ENCODE results near the gene FGF2.

DNA sequence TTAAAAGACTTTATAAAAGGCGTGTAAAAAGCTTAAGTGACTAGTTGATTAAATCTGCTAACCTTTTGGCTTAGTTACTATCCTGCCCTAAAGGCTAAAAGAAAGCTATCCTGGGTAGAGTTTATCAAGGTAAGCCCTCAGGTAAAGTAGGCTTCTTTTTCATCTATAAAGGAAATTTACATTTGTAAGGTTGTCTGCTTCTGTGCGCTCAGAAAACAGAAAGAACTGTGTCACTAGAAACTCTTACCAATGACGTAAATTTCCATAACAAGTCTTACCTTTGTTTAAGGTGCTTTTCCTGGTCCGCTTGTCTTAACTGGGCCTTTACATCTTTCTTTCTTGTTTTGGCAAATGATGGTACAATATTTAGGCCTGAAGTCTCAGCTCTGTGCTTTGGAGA, 37.7 kb upstream of the FGF2 start:
- TF ChIP-seq, protein P1, sequence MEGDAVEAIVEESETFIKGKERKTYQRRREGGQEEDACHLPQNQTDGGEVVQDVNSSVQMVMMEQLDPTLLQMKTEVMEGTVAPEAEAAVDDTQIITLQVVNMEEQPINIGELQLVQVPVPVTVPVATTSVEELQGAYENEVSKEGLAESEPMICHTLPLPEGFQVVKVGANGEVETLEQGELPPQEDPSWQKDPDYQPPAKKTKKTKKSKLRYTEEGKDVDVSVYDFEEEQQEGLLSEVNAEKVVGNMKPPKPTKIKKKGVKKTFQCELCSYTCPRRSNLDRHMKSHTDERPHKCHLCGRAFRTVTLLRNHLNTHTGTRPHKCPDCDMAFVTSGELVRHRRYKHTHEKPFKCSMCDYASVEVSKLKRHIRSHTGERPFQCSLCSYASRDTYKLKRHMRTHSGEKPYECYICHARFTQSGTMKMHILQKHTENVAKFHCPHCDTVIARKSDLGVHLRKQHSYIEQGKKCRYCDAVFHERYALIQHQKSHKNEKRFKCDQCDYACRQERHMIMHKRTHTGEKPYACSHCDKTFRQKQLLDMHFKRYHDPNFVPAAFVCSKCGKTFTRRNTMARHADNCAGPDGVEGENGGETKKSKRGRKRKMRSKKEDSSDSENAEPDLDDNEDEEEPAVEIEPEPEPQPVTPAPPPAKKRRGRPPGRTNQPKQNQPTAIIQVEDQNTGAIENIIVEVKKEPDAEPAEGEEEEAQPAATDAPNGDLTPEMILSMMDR (IDR thresholded peaks at IDR 0.05; ENCODE audit: insufficient read depth, low read length, poor library complexity, severe bottlenecking), result no peak
- no peak for TF ChIP-seq EZH2phosphoT487 (conservative IDR thresholded peaks at IDR 0.05; ENCODE audit: low read length)

Measured in SU-DHL-6 (cell line).